CD4-positive, alpha-beta T cell treated with Interferon alpha-2 for 1 hour (primary cell): ENCODE data around the gene FUT4.
"Not testable (repeated sequence)": the region's sequence is repeated elsewhere in the genome, so short reads cannot be mapped to it uniquely, and the experiment has no call there.

ENCODE experiments used
- DNase-seq, 2 donors: peaks; one replicate each; pipeline ENCODE4 v3.0.0-alpha.2; 2020 to 2022

FUT4 gene

DNA sequence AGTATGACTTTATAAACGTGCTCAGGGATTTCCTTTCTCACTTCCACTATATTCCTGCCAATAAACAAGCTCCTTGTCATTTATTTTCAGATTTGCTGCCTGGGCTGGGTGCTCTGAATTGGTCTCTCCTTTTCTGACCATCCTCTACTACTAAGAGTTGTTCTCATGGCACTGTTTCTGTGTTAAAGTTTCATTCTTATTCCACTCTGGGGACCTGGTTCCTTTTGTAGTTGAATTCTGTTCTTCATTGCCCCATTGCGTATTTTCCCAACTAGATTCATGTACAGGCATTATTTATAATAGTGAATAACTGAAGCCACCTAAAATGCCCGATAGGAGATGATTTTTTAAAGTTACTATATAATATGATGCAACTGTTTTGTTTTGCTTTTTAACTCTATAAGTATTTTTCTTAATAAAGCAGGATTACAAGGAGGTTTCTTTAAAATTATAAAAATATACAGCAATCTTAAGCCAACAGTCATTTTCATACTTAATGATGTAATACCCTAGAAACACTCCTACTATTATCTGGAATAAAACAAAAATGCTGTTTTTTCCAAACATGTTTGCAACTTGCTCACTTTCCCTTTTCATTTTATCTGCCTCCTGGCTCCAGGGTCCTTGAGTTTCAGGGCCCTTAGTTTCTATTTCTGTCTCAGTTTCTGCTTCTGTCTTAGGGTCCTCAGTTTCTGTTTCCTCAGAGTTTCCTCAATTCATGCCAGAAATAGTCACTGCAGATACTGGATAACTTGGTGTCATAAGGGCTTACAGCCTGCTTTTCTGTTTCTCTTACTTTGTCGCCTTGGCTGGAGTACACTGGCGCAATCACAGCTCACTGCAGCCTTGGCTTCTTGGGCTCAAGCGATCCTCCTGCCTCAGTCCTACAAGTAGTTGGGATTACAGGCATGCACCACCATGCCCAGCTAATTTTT lies 9.8 kb upstream of the FUT4 start:
- no peak for DNase-seq

DNA sequence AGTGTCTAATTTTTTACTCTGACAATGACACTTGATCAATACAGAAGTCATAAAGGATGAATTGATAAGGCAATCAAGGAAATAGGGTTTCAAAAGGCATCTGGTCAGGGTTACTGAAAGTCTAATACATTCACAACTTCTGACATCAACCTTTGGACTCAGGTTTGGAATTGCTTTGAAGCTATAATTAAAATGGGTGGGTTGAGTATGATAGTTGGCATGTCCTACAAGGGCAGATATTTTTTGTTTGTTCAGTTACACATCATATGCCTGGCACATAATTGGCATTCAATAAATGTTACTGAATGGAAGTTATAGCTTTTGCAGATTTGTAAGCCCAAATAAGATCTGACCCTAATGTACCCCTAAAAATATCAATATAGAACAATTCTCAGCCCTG lies 7.3 kb upstream of the FUT4 start:
- no peak for DNase-seq

DNA sequence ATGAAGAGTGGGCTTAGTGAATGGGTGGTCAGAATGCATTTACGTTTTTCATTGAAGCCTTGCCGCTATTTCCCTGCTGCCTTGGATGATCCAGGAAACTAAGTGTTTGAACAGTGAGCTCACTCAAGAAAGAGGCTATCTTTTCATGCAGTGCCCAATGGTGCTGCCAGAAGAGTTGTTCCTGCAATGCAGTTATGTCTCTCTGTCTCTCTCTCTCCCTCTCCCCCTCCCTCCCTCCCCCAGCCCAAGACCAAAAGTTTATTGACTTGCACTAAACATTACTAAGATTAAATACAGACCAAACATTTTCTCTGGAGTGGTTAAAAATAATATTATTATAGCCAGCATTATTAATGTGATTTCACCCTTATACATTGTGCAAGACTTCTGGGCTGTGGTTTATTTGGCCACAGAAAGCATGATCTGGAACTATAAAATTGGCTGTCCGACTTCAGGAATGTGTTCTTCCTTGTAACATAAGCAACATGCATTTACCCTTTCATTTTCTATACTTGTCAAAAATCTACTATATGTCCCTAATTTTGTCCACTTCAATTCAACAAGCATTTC lies 6.6 kb upstream of the FUT4 start:
- no peak for DNase-seq

- no peak for DNase-seq
Measured at GRCh38 chr11:94539420-94539819, 4.3 kb upstream of the FUT4 start.

DNA sequence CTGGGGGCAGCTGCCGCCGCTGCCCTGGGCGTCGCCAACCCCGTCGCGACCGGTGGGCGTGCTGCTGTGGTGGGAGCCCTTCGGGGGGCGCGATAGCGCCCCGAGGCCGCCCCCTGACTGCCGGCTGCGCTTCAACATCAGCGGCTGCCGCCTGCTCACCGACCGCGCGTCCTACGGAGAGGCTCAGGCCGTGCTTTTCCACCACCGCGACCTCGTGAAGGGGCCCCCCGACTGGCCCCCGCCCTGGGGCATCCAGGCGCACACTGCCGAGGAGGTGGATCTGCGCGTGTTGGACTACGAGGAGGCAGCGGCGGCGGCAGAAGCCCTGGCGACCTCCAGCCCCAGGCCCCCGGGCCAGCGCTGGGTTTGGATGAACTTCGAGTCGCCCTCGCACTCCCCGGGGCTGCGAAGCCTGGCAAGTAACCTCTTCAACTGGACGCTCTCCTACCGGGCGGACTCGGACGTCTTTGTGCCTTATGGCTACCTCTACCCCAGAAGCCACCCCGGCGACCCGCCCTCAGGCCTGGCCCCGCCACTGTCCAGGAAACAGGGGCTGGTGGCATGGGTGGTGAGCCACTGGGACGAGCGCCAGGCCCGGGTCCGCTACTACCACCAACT lies 1.0 kb downstream of the FUT4 start:
- no peak for DNase-seq

DNA sequence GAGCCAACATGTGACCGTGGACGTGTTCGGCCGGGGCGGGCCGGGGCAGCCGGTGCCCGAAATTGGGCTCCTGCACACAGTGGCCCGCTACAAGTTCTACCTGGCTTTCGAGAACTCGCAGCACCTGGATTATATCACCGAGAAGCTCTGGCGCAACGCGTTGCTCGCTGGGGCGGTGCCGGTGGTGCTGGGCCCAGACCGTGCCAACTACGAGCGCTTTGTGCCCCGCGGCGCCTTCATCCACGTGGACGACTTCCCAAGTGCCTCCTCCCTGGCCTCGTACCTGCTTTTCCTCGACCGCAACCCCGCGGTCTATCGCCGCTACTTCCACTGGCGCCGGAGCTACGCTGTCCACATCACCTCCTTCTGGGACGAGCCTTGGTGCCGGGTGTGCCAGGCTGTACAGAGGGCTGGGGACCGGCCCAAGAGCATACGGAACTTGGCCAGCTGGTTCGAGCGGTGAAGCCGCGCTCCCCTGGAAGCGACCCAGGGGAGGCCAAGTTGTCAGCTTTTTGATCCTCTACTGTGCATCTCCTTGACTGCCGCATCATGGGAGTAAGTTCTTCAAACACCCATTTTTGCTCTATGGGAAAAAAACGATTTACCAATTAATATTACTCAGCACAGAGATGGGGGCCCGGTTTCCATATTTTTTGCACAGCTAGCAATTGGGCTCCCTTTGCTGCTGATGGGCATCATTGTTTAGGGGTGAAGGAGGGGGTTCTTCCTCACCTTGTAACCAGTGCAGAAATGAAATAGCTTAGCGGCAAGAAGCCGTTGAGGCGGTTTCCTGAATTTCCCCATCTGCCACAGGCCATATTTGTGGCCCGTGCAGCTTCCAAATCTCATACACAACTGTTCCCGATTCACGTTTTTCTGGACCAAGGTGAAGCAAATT lies 1.8 kb downstream of the FUT4 start:
- DNase-seq: no peak

GRCh38 chr11:94546162-94546470 lies 2.4 kb downstream of the FUT4 start:
- DNase-seq: no peak

- no peak for DNase-seq
Measured at GRCh38 chr11:94546886-94547285, 3.2 kb downstream of the FUT4 start.

GRCh38 chr11:94549146-94549545 lies 5.4 kb downstream of the FUT4 start:
- DNase-seq: no peak

DNA sequence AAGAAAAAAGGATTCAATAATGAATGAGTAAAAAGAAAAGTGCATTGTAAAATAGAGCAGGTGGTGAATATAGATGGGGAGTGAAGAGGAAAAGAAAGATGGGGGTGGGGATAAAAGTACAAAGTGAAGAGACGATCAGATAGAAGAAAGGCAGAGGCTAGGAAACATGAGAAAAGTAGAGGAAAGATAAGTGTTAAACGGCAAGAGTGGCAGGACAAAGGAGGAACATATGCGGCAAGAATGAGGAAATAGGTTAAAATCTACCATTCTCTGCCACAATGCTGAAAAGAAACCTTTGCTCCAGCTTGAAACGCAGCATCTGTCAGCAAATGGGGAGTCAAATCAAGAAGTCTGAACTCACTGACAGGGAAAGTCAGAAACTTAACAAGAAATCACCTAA lies 6.8 kb downstream of the FUT4 start:
- DNase-seq: no peak

DNA sequence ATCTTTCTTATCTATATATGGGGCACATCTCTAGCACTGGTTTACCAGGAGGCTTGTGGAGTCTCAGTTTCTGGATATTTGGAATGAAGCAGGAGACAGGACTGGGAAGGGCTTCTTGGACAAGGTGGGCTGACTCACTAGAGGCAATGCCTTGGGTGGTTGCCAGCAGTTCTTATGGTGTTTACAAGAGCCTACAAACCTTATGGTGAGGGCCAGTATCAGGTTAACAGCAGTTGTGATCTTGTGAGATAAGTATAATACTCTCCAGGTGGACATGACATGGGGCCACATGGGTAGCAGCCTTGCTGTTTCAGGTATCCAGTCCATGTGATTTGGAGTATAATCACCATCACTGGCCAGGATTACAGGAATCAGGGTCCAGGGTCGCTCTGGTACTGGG lies 10.2 kb downstream of the FUT4 start:
- DNase-seq: no peak

DNA sequence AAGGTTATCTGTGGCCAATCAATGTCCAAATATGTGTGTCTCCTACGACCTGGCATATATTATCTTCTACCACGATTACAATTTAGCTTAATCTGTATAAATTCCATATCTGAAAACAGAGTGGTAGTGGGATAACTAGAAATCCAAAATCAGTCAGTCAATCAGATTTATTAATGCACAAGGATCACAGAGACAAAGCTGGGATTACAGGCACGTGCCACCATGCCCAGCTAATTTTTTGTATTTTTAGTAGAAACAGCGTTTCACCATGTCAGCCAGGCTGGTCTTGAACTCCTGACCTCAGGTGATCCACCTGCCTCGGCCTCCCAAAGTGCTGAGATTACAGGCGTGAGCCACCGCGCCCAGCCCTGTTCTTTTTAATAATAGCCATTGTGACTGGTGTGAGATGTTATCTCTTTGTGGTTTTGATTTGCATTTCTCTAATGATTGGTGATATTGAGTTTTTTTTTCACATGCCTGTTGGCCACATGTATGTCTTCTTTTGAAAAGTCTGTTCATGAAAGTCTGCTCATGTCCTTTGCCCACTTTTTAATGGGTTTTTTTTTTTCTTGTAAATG lies 12.1 kb downstream of the FUT4 start:
- DNase-seq: not testable (repeated sequence)

DNA sequence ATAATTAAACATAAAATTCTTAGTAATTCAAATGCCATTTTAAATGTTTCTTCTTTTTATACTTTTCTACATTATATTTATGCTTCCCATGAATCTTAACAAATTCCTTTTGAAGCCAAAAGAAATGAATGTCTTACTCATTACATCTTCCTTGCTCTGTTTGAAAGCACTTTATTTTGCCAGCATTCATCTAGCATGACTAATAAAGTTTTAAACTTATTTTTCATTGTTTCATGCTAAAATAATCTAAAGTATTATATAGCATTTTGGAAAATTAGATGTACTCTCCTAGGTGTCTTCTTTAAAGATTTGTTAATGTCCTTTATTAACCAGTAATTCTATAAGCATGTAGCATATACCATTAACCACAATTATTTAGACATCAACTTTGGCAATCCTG lies 13.7 kb downstream of the FUT4 start:
- no peak for DNase-seq

DNA sequence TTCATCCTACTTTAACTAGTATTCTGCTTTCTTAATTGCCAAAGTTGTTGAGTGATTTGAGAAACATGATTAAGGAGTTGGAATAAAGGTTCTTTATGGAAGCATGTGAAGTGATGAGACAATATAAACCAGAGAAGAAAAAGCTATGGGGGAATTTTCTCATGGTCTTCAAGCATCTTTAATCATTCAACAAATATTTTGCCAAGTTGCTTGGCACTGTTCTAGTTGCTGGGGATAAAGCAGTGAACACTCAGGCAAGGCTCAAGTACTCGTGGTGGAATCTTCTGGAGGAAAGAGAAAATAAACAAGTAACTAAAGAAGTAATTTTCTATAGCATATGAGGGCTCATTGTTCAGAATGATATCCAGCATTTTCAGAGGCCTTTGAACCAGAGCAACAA lies 14.3 kb downstream of the FUT4 start:
- DNase-seq: no peak

GRCh38 chr11:94558468-94558867 lies 14.7 kb downstream of the FUT4 start:
- no peak for DNase-seq

DNA sequence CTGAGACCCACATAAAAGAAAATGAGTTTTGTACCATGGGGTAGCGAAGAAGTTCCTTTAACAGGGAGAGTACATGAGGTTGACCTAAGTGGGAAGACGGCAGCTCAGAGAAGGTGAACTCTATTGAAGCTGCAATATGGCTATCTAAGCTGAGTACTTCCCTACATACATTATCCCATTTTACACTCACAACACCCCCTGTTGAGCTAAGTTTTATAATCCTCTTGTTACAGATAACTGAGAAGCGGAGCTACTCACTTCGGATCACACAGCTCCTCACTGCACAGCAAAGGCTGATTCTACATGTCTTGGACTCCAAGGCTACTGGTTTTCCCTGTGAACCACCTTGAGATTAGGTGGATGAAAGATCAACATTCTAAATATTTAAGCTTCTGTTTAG lies 15.2 kb downstream of the FUT4 start:
- DNase-seq: no peak

GRCh38 chr11:94559361-94559760 lies 15.6 kb downstream of the FUT4 start:
- no peak for DNase-seq

DNA sequence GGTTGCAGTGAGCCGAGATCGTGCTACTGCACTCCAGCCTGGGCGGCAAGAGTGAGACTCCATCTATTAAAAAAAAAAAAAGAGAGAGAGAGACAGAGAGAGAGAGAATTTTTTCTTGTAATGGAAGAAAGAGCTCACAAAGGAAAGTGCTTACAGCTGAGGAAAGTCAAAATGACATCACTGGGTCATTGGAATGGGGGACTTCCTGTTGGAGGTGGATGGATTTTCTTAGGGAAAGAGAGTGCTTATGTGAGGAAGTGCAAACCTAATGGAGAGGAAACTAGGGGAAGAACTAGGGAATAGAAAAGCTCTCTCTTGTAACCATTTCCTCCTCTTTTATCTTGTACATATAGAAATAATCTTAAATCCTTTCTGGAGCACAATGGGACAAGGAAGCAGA lies 17.1 kb downstream of the FUT4 start:
- DNase-seq: no peak

DNA sequence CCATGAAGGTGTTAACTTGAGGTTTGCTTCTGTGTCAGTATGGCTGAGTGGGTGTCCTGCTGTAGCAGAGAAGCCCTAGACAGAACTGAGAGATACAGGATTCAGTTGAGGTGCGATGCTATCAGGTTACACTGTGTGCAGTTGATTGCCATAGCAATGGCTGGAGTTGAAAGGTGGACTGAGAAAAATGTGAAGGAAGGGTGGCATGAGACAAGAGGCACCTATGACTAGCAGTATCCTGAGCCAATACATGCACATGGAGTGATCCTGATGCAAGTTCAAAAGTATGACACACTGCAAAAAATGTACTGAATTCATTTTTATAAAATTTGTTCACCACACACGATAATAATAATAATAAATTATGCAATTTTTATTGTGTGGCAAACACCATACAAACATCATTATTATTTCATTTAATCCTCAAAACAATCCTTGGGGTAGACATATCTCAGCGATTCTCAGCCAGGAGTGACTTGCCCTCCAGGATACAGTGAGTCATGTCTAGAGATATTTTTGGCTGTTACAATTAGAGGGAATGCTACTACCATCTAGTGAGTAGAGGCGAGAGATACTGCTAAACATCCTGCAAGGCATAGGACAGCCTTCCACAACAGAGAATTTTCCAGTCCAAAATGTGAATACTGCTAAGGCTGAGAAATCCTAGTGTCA lies 19.6 kb downstream of the FUT4 start:
- no peak for DNase-seq

GRCh38 chr11:94563848-94564467 lies 20.2 kb downstream of the FUT4 start:
- DNase-seq: no peak

GRCh38 chr11:94567181-94567670 lies 23.5 kb downstream of the FUT4 start, which contains the start of gene PIWIL4:
PIWIL4 (plus strand) TSS chr11:94567368; CDS start chr11:94567519, 151 bp downstream.
- no peak for DNase-seq

DNA sequence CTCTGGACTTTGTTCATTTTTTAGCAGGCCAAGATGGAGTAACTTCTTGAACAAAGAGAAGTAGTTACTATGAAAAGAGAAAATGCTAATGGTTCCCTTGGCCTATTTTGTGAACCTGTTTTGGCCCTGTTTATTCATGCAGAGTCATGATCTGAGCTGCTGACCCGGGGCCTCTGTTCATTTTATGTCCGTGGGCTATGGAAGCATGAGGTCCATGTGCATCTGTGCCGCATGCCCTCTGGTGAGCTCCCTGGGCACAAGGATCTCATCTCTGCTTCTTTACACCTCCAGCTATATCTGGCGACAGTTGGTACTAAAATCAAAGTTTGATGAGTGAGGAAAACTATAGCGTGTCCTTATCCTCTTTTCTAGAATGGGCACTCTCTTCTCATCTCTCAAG lies 24.5 kb downstream of the FUT4 start:
- no peak for DNase-seq
